Measurements from ENCODE around the gene ATXN3L.

DNA sequence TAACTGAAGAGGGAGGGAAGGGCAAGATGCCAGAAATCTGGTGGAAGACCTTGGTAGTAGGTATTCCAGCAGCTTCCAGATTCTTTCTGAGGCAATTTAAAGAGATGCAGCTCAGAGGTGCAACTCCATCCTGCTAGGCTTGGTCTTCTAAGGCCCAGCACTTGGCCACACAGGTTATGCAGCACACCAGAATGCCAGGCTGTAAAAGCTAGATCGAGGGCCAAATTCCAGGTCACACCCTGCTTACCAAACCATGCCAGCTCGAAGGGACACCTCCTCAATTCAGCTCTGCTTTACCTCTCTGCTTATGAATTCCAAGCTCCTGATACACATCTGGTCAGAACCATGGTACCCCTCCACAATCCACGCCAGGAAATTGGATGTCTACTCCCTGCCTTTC is 19.8 kb upstream of the ATXN3L start:
- TF ChIP-seq, protein P1, sequence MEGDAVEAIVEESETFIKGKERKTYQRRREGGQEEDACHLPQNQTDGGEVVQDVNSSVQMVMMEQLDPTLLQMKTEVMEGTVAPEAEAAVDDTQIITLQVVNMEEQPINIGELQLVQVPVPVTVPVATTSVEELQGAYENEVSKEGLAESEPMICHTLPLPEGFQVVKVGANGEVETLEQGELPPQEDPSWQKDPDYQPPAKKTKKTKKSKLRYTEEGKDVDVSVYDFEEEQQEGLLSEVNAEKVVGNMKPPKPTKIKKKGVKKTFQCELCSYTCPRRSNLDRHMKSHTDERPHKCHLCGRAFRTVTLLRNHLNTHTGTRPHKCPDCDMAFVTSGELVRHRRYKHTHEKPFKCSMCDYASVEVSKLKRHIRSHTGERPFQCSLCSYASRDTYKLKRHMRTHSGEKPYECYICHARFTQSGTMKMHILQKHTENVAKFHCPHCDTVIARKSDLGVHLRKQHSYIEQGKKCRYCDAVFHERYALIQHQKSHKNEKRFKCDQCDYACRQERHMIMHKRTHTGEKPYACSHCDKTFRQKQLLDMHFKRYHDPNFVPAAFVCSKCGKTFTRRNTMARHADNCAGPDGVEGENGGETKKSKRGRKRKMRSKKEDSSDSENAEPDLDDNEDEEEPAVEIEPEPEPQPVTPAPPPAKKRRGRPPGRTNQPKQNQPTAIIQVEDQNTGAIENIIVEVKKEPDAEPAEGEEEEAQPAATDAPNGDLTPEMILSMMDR (IDR thresholded peaks at IDR 0.05), result no peak
- TF ChIP-seq POLR2A (IDR thresholded peaks at IDR 0.05; ENCODE audit: low read depth) (no peak), EP300 (IDR thresholded peaks at IDR 0.05) (no peak), POLR2AphosphoS5 (IDR thresholded peaks at IDR 0.05) (no peak)
